Midbrain (tissue), 1 donor: Measurements from ENCODE around the gene EEF2K.

ENCODE experiments used
- DNase-seq: peaks from one replicate; lab custom pipeline; 2025; lab: John Stamatoyannopoulos, UW

EEF2K gene

GRCh38 chr16:22252317-22252716 is 46.2 kb downstream of the EEF2K start:
- no peak for DNase-seq

DNA sequence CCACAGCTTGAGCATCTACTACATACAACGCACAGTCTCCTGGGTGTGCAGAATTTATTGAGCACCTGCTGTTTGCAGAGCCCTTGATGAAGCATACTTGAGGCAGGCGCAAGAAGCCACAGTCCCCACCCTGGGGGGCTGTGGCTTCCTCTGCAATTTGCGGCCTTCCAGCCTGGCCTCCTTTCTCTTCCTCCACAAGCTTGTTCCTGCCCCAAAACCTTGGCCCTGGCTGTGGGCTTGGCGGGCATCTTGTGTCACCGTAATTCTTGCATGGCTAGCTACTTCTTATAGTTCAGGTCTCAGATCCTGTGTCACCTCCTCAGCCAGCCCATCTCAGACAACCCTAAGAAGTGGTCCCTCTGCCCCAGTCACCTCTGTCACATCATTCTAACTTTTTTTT is 47.2 kb downstream of the EEF2K start:
- DNase-seq, result no peak

DNA sequence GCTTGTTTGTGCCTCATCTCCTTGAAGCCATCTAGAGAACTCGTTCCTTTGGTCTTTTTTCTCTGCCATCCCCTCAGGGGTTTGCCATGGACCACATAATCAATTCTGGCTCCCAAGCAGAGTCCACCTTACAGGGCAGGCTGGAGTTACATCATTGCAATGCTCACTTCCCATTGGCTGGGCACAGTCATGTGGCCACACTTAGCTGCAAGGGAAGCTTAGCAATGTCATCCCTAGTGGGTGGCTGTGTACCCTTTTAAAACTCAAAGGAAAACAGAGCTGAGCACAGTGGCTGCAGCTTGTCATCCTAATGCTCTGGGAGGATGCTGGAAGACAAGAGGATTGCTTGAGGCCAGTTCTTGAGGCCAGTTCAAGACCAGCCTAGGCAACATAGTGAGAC is 49.3 kb downstream of the EEF2K start:
- no peak for DNase-seq

DNA sequence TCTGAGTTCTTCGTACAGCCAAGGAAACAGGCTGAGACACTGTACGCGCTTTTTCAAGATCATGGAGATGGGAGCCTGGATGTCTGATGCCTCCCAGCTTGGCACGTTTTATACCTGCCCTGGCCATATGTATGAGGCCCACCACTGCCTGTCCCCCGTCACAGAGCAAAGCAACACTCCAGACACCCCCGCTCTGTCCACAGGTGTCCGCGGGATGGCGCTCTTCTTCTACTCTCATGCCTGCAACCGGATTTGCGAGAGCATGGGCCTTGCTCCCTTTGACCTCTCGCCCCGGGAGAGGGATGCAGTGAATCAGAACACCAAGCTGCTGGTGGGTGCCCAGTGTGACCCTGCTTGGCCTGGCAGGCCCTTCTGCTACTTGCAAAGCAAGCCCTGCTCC is 51.4 kb downstream of the EEF2K start:
- DNase-seq, result no peak

DNA sequence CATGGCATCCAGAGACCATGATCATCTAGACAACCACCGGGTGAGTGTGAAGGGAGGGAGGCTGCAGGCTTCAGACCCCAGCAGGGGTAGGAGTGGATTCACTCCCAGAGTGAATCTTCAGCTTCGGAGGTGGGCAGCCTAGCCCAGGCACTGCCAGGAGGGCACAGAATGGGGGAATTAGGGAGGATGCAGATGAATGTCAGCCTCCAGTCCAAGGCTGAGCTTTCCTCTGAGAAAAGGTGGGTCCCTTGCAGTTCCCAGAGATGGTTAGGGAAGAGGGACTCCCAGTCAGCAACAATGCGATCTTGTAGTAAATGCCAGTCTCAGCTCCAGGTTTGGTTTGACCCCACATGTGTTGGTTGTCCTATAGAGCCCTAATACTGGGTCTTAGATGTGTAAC is 54.4 kb downstream of the EEF2K start:
- DNase-seq, result no peak

GRCh38 chr16:22262460-22262859 is 56.4 kb downstream of the EEF2K start:
- no peak for DNase-seq

DNA sequence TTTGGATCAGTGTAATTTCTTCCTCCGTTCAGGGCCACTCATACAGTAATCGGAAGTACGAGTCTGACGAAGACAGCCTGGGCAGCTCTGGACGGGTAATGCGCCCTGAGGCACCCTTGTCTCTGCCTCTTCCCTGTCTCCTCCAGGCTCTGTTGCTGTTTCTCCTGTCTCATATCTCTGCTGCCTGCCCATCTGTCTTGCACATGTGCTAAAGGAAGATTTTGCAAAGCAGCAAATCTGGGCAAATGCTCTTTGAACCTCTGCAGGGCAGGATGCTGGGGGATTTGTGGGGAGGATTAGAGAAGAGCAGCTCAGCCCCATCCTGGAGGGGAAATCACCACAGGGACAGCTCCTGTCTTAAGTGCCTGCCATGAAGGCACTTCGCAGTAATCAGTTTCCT is 58.7 kb downstream of the EEF2K start:
- peak; percentile 7 for DNase-seq

- DNase-seq, result no peak
These were observed 59.3 kb downstream of the EEF2K start for GRCh38 chr16:22265351-22265750.

DNA sequence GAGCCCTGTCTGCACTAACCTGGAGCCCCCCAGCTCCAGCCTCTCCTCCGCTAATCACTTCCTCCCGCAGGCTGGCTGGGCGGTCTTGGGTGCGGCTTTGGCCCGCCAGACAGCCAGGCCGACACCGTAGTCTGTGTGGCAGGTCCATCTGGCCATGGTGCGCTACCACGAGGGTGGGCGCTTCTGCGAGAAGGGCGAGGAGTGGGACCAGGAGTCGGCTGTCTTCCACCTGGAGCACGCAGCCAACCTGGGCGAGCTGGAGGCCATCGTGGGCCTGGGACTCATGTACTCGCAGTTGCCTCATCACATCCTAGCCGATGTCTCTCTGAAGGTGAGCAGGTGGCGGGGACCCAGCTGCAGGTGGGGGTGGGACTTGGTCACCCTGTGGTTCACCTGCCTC is 60.5 kb downstream of the EEF2K start:
- no peak for DNase-seq

GRCh38 chr16:22267764-22268163 is 61.7 kb downstream of the EEF2K start:
- DNase-seq, result no peak

GRCh38 chr16:22270525-22270924 is 64.4 kb downstream of the EEF2K start:
- no peak for DNase-seq

- DNase-seq, result no peak
These were observed 67.0 kb downstream of the EEF2K start for GRCh38 chr16:22272870-22273650.

GRCh38 chr16:22274916-22275315 is 68.8 kb downstream of the EEF2K start:
- no peak for DNase-seq

- DNase-seq, result no peak
These were observed 72.6 kb downstream of the EEF2K start for GRCh38 chr16:22278441-22279230.

DNA sequence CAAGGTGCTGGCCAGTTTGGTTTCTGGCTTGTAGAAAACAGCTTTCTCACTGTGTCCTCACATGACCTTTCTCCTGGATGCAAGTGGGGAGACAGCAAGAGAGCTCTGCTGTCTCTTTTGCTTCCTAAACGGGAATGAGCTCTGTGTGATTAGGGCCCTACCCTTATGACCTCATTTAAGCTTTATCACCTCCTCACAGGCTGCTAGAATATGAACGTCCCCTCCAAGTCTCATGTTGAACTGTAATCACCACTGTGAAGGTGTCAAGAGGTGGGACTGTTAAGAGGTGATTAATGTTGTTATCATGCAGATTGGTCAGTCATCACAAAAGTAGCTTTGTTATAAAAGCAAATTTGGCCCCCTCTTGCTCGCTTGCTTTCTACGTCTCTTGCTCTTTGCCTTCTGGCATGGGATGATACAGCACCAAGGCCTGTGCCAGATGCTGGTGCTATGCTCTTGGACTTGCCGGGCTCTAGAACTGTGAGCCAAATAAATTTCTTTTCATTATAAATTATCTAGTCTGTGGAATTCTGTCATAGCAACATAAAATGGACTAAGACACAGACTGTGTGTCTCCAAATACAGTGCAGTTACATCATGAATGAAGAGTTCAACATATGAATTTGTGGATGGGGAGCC is 76.3 kb downstream of the EEF2K start:
- DNase-seq, result no peak

DNA sequence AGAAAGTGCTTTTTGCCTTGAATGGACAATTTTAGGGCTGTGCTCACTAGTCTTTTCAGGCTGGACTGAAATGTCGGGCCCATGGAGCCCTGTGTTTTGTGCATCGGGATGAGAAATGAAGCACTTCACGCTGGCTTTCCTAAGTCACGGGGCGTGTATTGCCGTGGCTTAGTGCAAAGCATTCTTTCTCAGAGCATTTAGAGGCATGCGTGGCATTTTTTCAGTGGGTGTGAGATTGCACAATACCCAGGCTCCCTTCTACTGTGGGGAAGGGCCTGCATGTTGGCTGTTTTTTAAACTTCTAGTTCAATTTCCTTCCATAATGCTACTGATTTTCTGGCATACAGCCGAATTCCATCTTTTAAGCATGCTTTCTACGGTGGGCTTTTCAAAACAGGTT is 78.6 kb downstream of the EEF2K start:
- no peak for DNase-seq

DNA sequence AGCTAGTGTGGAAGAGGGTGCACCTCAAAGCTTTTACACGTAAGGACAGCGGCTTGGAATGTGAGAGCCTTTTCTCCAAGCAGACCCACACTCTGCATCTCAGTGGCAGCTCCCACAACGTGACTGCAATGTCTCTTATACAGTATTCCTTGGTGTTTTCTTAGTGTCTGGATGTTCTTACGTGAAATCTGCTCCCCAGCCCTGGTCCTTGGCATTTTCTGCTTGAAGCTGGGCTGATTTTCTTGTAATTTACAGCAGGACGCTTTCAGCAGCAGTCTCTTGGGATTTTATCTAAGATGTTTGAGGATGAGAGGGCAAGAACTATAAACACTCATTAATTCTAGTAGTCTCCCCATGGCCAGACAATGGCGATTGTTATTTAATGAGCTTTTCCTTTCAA is 79.0 kb downstream of the EEF2K start:
- DNase-seq, result no peak

GRCh38 chr16:22291020-22291419 is 84.9 kb downstream of the EEF2K start:
- no peak for DNase-seq

GRCh38 chr16:22291860-22292318 is 85.8 kb downstream of the EEF2K start:
- DNase-seq, result no peak

DNA sequence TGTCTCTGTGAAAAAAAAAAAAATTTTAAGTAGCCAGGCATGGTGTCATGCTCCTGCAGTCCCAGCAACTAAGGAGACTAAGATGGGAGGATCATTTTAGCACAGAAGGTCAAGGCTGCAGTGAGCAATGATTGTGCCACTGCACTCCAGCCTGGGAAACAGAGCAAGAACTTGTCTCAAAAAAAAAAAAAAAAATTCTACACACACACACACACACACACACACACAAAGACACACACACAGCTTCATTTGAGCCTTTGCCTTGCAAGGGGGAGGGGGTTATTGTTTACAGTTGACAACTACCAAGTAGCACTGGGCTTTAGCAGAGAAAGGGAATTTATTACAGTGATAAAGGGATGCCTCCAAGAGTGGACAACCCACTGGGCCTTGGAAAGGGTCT is 86.2 kb downstream of the EEF2K start:
- no peak for DNase-seq

- DNase-seq, result no peak
These were observed 87.3 kb downstream of the EEF2K start for GRCh38 chr16:22293137-22294106.
